Fibroblast of lung (primary cell): ENCODE measurements around the gene ITM2C. TPM values are rescaled to one million over a fixed set of nuclear protein-coding genes. Genes with fewer than 3 reads are reported as not detected.

Experiments used
- DNase-seq, 2 donors: peaks; one replicate each; pipeline versions ENCODE4 v3.0.0 to v3.0.0-alpha.2; 2010; ENCODE audit warnings: low read depth in 2 of 2
- H2AFZ ChIP-seq: 2 replicates; pipeline ENCODE4 v1.5.1; 2012; ENCODE audit warnings: low read length, control low read depth, inconsistent platforms
- H3K27ac ChIP-seq: 2 replicates; pipeline ENCODE4 v1.5.1; 2011; ENCODE audit warnings: low read length, control low read depth; ENCODE audit not compliant: insufficient read depth
- H3K27me3 ChIP-seq: 2 replicates; pipeline ENCODE4 v1.5.1; 2011; ENCODE audit warnings: mild to moderate bottlenecking, low read length; ENCODE audit not compliant: control insufficient read depth, insufficient read depth
- H3K36me3 ChIP-seq: 2 replicates; pipeline ENCODE4 v1.5.1; 2011; ENCODE audit warnings: low read length; ENCODE audit not compliant: control insufficient read depth, insufficient read depth
- H3K4me1 ChIP-seq: 2 replicates; pipeline ENCODE4 v1.5.1; 2011; ENCODE audit warnings: low read length; ENCODE audit not compliant: control insufficient read depth, insufficient read depth; ENCODE audit errors: extremely low read depth
- H3K4me2 ChIP-seq: 2 replicates; pipeline ENCODE4 v1.5.1; 2011; ENCODE audit warnings: low read length, control low read depth; ENCODE audit not compliant: insufficient read depth; ENCODE audit errors: extremely low read depth
- H3K4me3 ChIP-seq, 4 experiments: fragments of 200-600 bp in 1 of 4; sonication (generic) in 1 of 4; replicated peaks in 1 of 4; 2 replicates each; pipeline ENCODE4 v1.5.1; 2011 to 2016; ENCODE audit warnings: low read length in 4 of 4, low read depth in 3 of 4, mild to moderate bottlenecking in 3 of 4, control low read depth in 2 of 4, inconsistent platforms in 1 of 4, mixed read lengths in 1 of 4; ENCODE audit not compliant: insufficient read depth in 1 of 4; ENCODE audit errors: control extremely low read depth in 1 of 4
- H3K79me2 ChIP-seq: 2 replicates; pipeline ENCODE4 v1.5.1; 2012; ENCODE audit warnings: mild to moderate bottlenecking, low read length, inconsistent platforms; ENCODE audit not compliant: control insufficient read depth, insufficient read depth
- H3K9ac ChIP-seq: 2 replicates; pipeline ENCODE4 v1.5.1; 2011; ENCODE audit warnings: mild to moderate bottlenecking, low read length, control low read depth; ENCODE audit not compliant: insufficient read depth
- H3K9me3 ChIP-seq: 2 replicates; pipeline ENCODE4 v1.5.1; 2012; ENCODE audit warnings: low read depth, low read length; ENCODE audit not compliant: control insufficient read depth, insufficient read depth
- H4K20me1 ChIP-seq: 2 replicates; pipeline ENCODE4 v1.5.1; 2011; ENCODE audit warnings: low read length; ENCODE audit not compliant: control insufficient read depth, insufficient read depth; ENCODE audit errors: extremely low read depth
- CTCF ChIP-seq, 2 donors: IDR thresholded peaks in 1 of 2; conservative IDR thresholded peaks in 1 of 2; 1 replicate in 1 of 2; 2 replicates in 1 of 2; pipeline ENCODE4 v1.5.1; 2011 to 2012; ENCODE audit warnings: low read length in 2 of 2, control low read depth in 1 of 2, inconsistent platforms in 1 of 2, low read depth in 1 of 2, mild to moderate bottlenecking in 1 of 2
- EZH2 ChIP-seq: IDR thresholded peaks from 2 replicates; pipeline ENCODE4 v1.5.1; 2012; ENCODE audit warnings: low read length, control low read depth, mild to moderate bottlenecking; ENCODE audit errors: missing control alignments
- polyA plus RNA-seq, 2 donors: library from polyadenylated mRNA; depleted of rRNA in 1 of 2; stranded (reverse) in 1 of 2; unstranded in 1 of 2; fragments of >200 nt; gene quantifications; 2 replicates each; pipeline ENCODE4 v1.2.1, GENCODE V29; 2011 to 2012; ENCODE audit warnings: missing spikeins in 1 of 2
- total RNA-seq: library from RNA; depleted of rRNA; stranded (reverse); fragments of >200 nt; gene quantifications from 2 replicates; pipeline ENCODE4 v1.2.1, GENCODE V29; 2014

Gene ITM2C
- total and polyA plus RNA-seq, 2 donors (not counting 1 experiment from before 2014, with no cell fraction given): 77.3 to 236 TPM

DNA sequence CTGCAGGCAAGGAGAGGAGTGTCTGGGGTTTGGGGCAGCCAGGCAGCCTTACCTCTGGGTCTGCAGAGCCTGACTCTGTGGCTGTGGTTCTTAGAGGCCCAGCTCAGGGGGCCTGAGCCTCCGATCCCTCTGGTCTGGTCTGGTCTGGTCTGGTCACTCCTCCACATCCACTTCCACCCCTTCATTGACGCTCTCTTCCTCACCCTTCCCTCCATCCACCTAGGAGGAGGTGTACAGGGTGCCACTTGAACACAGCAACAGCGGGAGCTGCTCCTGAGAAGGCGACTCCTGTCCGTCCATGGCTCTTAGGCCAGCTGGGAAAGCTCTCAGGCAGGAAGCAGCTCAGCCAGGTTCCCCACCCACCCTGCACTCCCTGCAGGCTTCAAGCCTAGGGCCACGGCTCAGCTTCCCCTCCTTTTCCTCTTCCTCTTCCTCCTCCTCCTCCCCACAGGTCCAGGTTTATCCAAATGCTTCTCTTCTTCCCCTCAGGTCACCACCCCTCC is 43.4 kb downstream of the ITM2C start:
- Histone ChIP-seq H3K4me2 (peak overlapping the region; percentile 63), H3K36me3 (no peaks in the 10 kb centered on the region), H3K79me2 (no peaks in the 10 kb centered on the region), H3K27me3 (no peaks in the 10 kb centered on the region), H2AFZ (peak overlapping the region; percentile 57), H3K9me3 (no peaks in the 10 kb centered on the region), H3K4me1 (peaks cover 8% of the 10 kb centered on the region), H4K20me1 (no peaks in the 10 kb centered on the region), H3K27ac (peak overlapping the region; percentile 8), H3K4me3 (peak overlapping the region in 1 of 4 experiments; percentile 3), H3K9ac (peak overlapping the region; percentile 12)
- peak in 1 of 2 donors; percentile 12 for DNase-seq
- TF ChIP-seq EZH2: no peak
- TF ChIP-seq CTCF (conservative IDR thresholded peaks at IDR 0.05 in 1 of 2, IDR thresholded peaks at IDR 0.05 in 1 of 2; ENCODE audit: low read depth in 1 of 2, low read length in 2 of 2): no peak

DNA sequence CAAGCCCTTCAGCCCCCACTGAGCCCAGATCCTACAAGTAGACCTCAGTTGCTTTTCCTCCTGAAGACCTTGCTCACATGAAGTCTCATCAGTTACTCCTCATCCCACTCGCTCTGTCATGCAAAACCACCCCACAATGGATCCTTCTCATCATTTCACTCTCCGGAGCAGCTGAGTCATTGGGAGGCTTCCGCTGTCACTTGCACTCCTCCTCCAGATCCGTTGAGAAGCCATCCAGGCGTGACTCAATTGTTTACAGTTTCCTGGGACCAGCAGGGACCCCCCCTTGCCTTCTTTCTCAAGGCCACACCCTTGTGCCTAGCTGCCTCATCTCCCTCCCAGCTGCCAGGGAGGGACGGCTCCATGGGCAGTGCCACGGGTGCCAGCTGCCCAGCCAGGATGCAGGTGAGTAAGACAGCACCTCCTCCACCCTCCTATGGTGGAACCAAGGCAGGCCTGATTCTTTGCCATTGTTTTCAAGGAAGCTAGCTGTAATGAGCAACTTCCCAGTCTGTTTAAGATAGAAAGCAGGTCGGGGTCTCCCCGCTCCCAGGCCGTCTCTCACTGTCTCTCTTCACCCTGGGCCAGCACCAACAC is 44.0 kb downstream of the ITM2C start:
- H3K27ac ChIP-seq: no peak overlapping the region
- H3K9me3 ChIP-seq: no peaks in the 10 kb centered on the region
- no peaks in the 10 kb centered on the region for H3K36me3 ChIP-seq
- peak overlapping the region; percentile 57 for H2AFZ ChIP-seq
- peak overlapping the region in 1 of 4 experiments; percentile 3 for H3K4me3 ChIP-seq
- no peak overlapping the region for H3K9ac ChIP-seq
- no peaks in the 10 kb centered on the region for H4K20me1 ChIP-seq
- no peaks in the 10 kb centered on the region for H3K79me2 ChIP-seq
- no peaks in the 10 kb centered on the region for H3K27me3 ChIP-seq
- H3K4me2 ChIP-seq: peak overlapping the region; percentile 63
- DNase-seq: peak; percentile 75 to 78
- peaks cover 8% of the 10 kb centered on the region for H3K4me1 ChIP-seq
- TF ChIP-seq CTCF (conservative IDR thresholded peaks at IDR 0.05 in 1 of 2, IDR thresholded peaks at IDR 0.05 in 1 of 2; ENCODE audit: low read depth in 1 of 2, low read length in 2 of 2) (no peak), EZH2 (no peak)

DNA sequence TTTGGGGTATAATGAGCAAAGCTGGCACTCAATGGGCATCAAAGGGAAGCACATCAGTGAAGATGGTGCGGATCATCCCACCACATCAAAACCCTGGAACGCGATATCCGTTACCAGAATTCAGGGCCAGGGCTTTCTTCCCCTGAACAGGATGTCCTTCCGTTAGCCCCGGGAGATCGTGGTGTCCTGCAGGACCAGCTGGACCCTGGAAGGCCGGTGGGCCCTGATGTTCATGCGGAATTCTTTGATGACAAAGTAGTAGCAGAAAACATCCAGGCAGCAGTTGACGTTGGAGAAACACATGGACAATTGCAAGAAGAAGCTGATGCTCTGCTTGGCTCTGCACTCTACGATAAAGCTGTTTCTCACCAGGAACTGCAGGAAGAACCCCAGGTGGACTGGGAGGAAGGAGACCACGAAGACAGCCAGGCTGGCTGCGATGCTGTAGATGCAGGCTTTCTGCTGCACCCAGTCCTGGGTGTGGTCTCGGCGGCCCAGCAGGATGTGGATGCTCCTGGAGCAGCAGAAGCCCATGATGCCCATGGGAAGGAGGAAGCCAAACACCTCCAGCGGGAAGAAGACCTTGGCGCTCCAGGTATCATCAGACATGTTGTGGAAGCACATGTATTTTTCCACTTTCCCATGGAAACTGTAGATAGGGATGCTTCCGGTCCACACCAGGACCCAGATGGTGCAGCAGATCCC is 45.3 kb downstream of the ITM2C start:
- H2AFZ ChIP-seq: no peak overlapping the region
- no peak overlapping the region for H3K9ac ChIP-seq

More for the DNA sequence above, 45.3 kb downstream of the ITM2C start:
- Histone ChIP-seq H3K27ac (no peak overlapping the region), H3K36me3 (no peaks in the 10 kb centered on the region), H3K4me3 (no peak overlapping the region), H3K9me3 (no peaks in the 10 kb centered on the region), H4K20me1 (no peaks in the 10 kb centered on the region), H3K27me3 (no peaks in the 10 kb centered on the region), H3K79me2 (no peaks in the 10 kb centered on the region), H3K4me1 (peaks cover 8% of the 10 kb centered on the region), H3K4me2 (no peak overlapping the region)
- TF ChIP-seq CTCF (conservative IDR thresholded peaks at IDR 0.05 in 1 of 2, IDR thresholded peaks at IDR 0.05 in 1 of 2; ENCODE audit: low read depth in 1 of 2, low read length in 2 of 2): no peak
- TF ChIP-seq EZH2: no peak
- no peak for DNase-seq
